Thoracic aorta (tissue), 2 donors: ENCODE results near the gene GPR18. TPM values are rescaled to one million over a fixed set of nuclear protein-coding genes. Genes with fewer than 3 reads are reported as not detected.

ENCODE experiments used
- ATAC-seq: fragments of 150-250 bp; one replicate; pipeline ENCODE4 v1.8.0; 2017; ENCODE audit warnings: low read depth; ENCODE audit not compliant: insufficient number of reproducible peaks, low FRiP score
- DNase-seq: peaks from one replicate; pipeline ENCODE4 v3.0.0-alpha.2; 2020; ENCODE audit warnings: low spot score
- H3K27ac ChIP-seq, 2 donors: fragments of 200-600 bp; sonication (generic); 1 replicate in 1 of 2; 2 replicates in 1 of 2; pipeline ENCODE4 v1.5.1; 2016; ENCODE audit warnings: mild to moderate bottlenecking in 2 of 2, moderate library complexity in 2 of 2
- H3K27me3 ChIP-seq: fragments of 200-600 bp; sonication (generic); replicated peaks from 2 replicates; pipeline ENCODE4 v1.6.0; 2016; ENCODE audit warnings: mild to moderate bottlenecking; ENCODE audit not compliant: insufficient read depth
- H3K36me3 ChIP-seq: fragments of 200-600 bp; sonication (generic); one replicate; pipeline ENCODE4 v1.5.1; 2016
- H3K4me1 ChIP-seq, 2 donors: fragments of 200-600 bp; sonication (generic); 1 replicate in 1 of 2; 2 replicates in 1 of 2; pipeline versions ENCODE4 v1.5.1 to v1.6.0; 2016; ENCODE audit warnings: low read depth in 2 of 2, mild to moderate bottlenecking in 1 of 2; ENCODE audit not compliant: control insufficient read depth in 1 of 2
- H3K4me3 ChIP-seq: fragments of 200-600 bp; sonication (generic); 2 replicates; pipeline ENCODE4 v1.5.1; 2016; ENCODE audit warnings: mild to moderate bottlenecking
- H3K9me3 ChIP-seq: fragments of 200-600 bp; sonication (generic); 2 replicates; pipeline ENCODE4 v1.5.1; 2016
- CTCF ChIP-seq: fragments of 200-600 bp; sonication (generic); IDR thresholded peaks from one replicate; pipeline ENCODE4 v1.5.1; 2019; ENCODE audit warnings: antibody characterized with exemption
- total RNA-seq, 2 donors: library from RNA; depleted of rRNA; stranded (reverse); fragments of >200 nt; gene quantifications; one replicate each; pipeline versions ENCODE4 v1.1.0 to v1.2.3, GENCODE V29; 2016

The GPR18 gene
- total RNA-seq, 2 donors from 2014 or later: not detected

GRCh38 chr13:99268822-99269221 lies 10.6 kb upstream of the GPR18 start:
- TF ChIP-seq CTCF: no peak
- no peak for ATAC-seq

GRCh38 chr13:99267927-99268326 lies 9.7 kb upstream of the GPR18 start:
- TF ChIP-seq CTCF: no peak
- Histone ChIP-seq H3K9me3 (no peaks in the 10 kb centered on the region), H3K4me3 (no peak overlapping the region), H3K4me1 (no peaks in the 10 kb centered on the region), H3K36me3 (no peaks in the 10 kb centered on the region), H3K27ac (no peak overlapping the region), H3K27me3 (no peaks in the 10 kb centered on the region)
- DNase-seq (no peak), ATAC-seq (no peak)

More at GRCh38 chr13:99268822-99269221, 10.6 kb upstream of the GPR18 start:
- Histone ChIP-seq H3K9me3 (no peaks in the 10 kb centered on the region), H3K36me3 (no peaks in the 10 kb centered on the region), H3K27ac (no peak overlapping the region), H3K27me3 (no peaks in the 10 kb centered on the region), H3K4me1 (no peaks in the 10 kb centered on the region), H3K4me3 (no peak overlapping the region)
- DNase-seq: no peak

GRCh38 chr13:99266827-99267226 lies 8.6 kb upstream of the GPR18 start:
- no peaks in the 10 kb centered on the region for H3K36me3 ChIP-seq
- no peak for TF ChIP-seq CTCF
- no peaks in the 10 kb centered on the region for H3K27me3 ChIP-seq
- DNase-seq (no peak), ATAC-seq (no peak)
- H3K4me1 ChIP-seq: no peaks in the 10 kb centered on the region
- H3K27ac ChIP-seq: no peak overlapping the region
- H3K4me3 ChIP-seq: no peak overlapping the region
- no peaks in the 10 kb centered on the region for H3K9me3 ChIP-seq

GRCh38 chr13:99265821-99266426 lies 7.7 kb upstream of the GPR18 start:
- no peak for ATAC-seq
- H3K27ac ChIP-seq: no peak overlapping the region
- no peak overlapping the region for H3K4me3 ChIP-seq
- H3K27me3 ChIP-seq: no peaks in the 10 kb centered on the region
- no peaks in the 10 kb centered on the region for H3K36me3 ChIP-seq
- H3K9me3 ChIP-seq: no peaks in the 10 kb centered on the region
- H3K4me1 ChIP-seq: no peaks in the 10 kb centered on the region
- DNase-seq: no peak
- peak; percentile 52 for TF ChIP-seq CTCF

GRCh38 chr13:99265162-99265800 lies 7.1 kb upstream of the GPR18 start:
- Histone ChIP-seq H3K36me3 (no peaks in the 10 kb centered on the region), H3K9me3 (no peaks in the 10 kb centered on the region), H3K27ac (no peak overlapping the region), H3K4me1 (no peaks in the 10 kb centered on the region), H3K27me3 (no peaks in the 10 kb centered on the region), H3K4me3 (no peak overlapping the region)
- TF ChIP-seq CTCF: no peak
- DNase-seq (no peak), ATAC-seq (no peak)
